ENCODE results near the gene PLCH1.

Gene PLCH1

GRCh38 chr3:155745795-155746550 lies 1.1 kb upstream of the PLCH1 start:
- peak; percentile 57 for DNase-seq

- DNase-seq, result peak; percentile 65
Observed at GRCh38 chr3:155744010-155744625, 753 bp downstream of the PLCH1 start.

- DNase-seq, result no peak
Observed at GRCh38 chr3:155743606-155744005, 1.3 kb downstream of the PLCH1 start.

- peak; percentile 26 for DNase-seq
Observed at GRCh38 chr3:155742349-155742965, 2.4 kb downstream of the PLCH1 start.

- DNase-seq, result peak; percentile 47
Observed at GRCh38 chr3:155741603-155742002, 3.3 kb downstream of the PLCH1 start.

- no peak for DNase-seq
Observed at GRCh38 chr3:155741101-155741500, 3.8 kb downstream of the PLCH1 start.

- no peak for DNase-seq
Observed at GRCh38 chr3:155739154-155739553, 5.7 kb downstream of the PLCH1 start.

- no peak for DNase-seq
Observed at GRCh38 chr3:155738580-155739076, 6.2 kb downstream of the PLCH1 start.

GRCh38 chr3:155737844-155738460 lies 6.9 kb downstream of the PLCH1 start:
- peak; percentile 71 for DNase-seq

GRCh38 chr3:155736381-155736780 lies 8.5 kb downstream of the PLCH1 start:
- DNase-seq, result no peak

GRCh38 chr3:155730843-155731242 lies 14.0 kb downstream of the PLCH1 start:
- no peak for DNase-seq

GRCh38 chr3:155727836-155728235 lies 17.0 kb downstream of the PLCH1 start:
- DNase-seq, result no peak

GRCh38 chr3:155714295-155714718 lies 30.6 kb downstream of the PLCH1 start:
- DNase-seq, result no peak

GRCh38 chr3:155712008-155712407 lies 32.9 kb downstream of the PLCH1 start:
- DNase-seq, result no peak

- DNase-seq, result no peak
Observed at GRCh38 chr3:155704771-155705559, 39.9 kb downstream of the PLCH1 start.

GRCh38 chr3:155704061-155704460 lies 40.8 kb downstream of the PLCH1 start:
- no peak for DNase-seq

- DNase-seq, result peak; percentile 4
Observed at GRCh38 chr3:155702745-155703591, 41.9 kb downstream of the PLCH1 start.

- DNase-seq, result peak; percentile 80
Observed at GRCh38 chr3:155701882-155702465, 42.9 kb downstream of the PLCH1 start.

GRCh38 chr3:155697542-155697941 lies 47.3 kb downstream of the PLCH1 start:
- no peak for DNase-seq

GRCh38 chr3:155690921-155691320 lies 54.0 kb downstream of the PLCH1 start:
- DNase-seq, result no peak

- DNase-seq, result no peak
Observed at GRCh38 chr3:155688481-155688880, 56.4 kb downstream of the PLCH1 start.

Data from kidney glomerular epithelial cell (primary cell).